Kidney capillary endothelial cell (primary cell): ENCODE data around the gene CGNL1.

ENCODE experiments used
- DNase-seq: peaks from one replicate; pipeline ENCODE4 v3.0.0-alpha.2; 2018; ENCODE audit warnings: low spot score

The CGNL1 gene, protein sequence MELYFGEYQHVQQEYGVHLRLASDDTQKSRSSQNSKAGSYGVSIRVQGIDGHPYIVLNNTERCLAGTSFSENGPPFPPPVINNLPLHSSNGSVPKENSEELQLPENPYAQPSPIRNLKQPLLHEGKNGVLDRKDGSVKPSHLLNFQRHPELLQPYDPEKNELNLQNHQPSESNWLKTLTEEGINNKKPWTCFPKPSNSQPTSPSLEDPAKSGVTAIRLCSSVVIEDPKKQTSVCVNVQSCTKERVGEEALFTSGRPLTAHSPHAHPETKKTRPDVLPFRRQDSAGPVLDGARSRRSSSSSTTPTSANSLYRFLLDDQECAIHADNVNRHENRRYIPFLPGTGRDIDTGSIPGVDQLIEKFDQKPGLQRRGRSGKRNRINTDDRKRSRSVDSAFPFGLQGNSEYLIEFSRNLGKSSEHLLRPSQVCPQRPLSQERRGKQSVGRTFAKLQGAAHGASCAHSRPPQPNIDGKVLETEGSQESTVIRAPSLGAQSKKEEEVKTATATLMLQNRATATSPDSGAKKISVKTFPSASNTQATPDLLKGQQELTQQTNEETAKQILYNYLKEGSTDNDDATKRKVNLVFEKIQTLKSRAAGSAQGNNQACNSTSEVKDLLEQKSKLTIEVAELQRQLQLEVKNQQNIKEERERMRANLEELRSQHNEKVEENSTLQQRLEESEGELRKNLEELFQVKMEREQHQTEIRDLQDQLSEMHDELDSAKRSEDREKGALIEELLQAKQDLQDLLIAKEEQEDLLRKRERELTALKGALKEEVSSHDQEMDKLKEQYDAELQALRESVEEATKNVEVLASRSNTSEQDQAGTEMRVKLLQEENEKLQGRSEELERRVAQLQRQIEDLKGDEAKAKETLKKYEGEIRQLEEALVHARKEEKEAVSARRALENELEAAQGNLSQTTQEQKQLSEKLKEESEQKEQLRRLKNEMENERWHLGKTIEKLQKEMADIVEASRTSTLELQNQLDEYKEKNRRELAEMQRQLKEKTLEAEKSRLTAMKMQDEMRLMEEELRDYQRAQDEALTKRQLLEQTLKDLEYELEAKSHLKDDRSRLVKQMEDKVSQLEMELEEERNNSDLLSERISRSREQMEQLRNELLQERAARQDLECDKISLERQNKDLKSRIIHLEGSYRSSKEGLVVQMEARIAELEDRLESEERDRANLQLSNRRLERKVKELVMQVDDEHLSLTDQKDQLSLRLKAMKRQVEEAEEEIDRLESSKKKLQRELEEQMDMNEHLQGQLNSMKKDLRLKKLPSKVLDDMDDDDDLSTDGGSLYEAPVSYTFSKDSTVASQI

GRCh38 chr15:57375827-57376695 lies at the start of gene CGNL1:
CGNL1 (plus strand) TSS chr15:57376505; CDS start chr15:57438000, 61,495 bp downstream.
- no peak for DNase-seq

DNA sequence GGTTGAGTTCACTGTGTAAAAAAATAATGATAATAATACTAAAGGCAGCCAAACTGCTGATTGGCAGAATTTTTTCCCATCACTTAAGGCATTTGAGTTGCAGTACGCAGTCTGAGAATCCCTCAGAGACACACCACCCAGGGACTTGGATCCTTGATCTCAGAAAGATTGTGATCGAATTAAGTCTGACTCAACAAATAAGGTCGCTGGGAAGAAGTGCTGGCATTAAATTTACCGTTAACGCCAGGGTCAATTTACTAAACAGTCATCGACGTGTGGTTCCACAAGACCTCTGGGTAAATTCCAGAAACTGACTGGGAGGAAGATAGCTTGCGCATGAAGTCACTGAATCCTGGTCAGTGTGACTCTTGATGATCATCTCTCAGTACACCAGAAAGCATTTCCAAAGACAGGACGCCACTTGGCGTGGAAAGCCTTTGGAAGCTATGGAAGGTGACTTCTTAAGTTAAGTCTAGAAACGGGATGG lies 48.3 kb upstream of the CGNL1 start:
- DNase-seq: no peak

GRCh38 chr15:57328479-57328878 lies 47.8 kb upstream of the CGNL1 start:
- no peak for DNase-seq

DNA sequence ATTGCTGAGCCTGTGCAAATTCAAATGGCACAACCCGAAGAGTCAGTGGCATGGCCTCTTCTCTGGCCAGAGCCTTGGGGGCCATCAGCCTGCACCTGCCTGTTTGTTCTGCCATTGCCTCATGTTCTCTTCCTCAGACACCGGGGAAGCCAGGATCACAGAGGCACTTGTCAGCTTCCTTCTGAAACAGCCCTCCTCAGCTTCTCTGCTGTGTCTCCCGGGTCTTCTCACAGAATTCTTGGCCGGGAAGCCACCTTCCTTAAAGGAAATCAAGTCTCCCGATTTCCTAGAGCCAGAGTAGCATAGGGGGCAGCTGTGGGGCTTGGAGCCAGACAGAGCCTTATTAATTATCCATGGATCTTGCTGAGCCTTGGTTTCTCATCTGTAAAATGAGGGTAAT lies 47.4 kb upstream of the CGNL1 start:
- DNase-seq: no peak

GRCh38 chr15:57329582-57330367 lies 46.5 kb upstream of the CGNL1 start:
- DNase-seq: no peak

- no peak for DNase-seq
Observed at GRCh38 chr15:57330619-57331340, 45.5 kb upstream of the CGNL1 start.

- DNase-seq: no peak
Observed at GRCh38 chr15:57332326-57332725, 44.0 kb upstream of the CGNL1 start.

DNA sequence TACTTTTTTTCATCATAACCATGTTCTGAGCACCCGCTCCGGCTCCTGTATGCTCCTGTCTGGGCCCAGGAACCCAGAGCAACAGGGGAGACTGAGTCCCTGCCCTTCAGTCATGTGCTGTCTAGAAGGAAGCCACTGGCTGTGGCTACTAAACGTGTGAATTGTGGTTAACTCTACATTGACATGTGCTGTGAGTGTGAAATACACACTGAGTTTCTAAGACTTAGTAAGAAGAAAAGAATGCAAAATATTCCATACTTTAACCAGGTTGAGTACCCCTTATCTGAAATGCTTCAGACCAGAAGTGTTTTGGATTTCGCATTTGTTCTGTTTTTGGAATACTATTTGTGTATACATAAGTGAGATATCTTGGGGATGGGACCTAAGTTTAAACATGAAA lies 42.8 kb upstream of the CGNL1 start:
- DNase-seq: peak; percentile 15

- peak; percentile 88 for DNase-seq
Observed at GRCh38 chr15:57334257-57334656, 42.0 kb upstream of the CGNL1 start.

GRCh38 chr15:57335293-57335715 lies 41.0 kb upstream of the CGNL1 start:
- no peak for DNase-seq

DNA sequence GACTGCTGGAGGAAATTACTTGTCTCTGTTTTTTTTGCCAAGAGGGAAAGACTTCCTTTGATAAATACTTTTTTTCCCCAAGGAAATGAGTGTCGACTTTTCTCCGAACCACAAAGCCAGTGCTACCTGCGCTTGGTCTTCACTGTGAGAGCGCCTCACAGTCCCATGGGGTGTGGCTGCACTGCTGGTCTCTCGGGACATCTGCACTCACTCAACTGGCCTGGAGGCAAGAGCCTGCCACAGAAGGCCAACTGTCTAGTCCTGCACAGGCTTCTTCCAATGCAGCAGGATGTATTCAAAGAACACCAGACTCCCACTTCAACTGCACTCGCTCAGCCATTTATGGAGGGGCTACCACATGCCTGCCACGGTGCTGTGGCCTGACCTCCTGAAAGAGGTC lies 40.6 kb upstream of the CGNL1 start:
- peak; percentile 7 for DNase-seq

GRCh38 chr15:57337868-57338411 lies 38.4 kb upstream of the CGNL1 start:
- DNase-seq: peak; percentile 98

DNA sequence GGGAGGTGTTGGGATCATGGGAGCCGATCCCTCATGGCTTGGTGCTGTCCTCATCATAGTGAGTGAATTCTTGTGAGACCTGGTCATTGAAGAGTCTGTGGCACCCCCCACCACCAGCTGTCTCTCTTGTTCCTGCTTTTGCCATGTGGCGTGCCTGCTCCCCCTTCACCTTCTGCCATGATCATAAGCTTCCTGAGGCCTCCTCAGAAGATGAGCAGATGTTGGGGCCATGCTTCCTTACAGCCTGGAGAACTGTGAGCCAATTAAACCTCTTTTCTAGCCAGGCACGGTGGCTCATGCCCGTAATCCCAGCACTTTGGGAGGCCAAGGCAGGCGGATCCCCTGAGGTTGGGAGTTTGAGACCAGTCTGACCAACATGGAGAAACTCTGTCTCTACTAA lies 37.0 kb upstream of the CGNL1 start:
- DNase-seq: no peak

DNA sequence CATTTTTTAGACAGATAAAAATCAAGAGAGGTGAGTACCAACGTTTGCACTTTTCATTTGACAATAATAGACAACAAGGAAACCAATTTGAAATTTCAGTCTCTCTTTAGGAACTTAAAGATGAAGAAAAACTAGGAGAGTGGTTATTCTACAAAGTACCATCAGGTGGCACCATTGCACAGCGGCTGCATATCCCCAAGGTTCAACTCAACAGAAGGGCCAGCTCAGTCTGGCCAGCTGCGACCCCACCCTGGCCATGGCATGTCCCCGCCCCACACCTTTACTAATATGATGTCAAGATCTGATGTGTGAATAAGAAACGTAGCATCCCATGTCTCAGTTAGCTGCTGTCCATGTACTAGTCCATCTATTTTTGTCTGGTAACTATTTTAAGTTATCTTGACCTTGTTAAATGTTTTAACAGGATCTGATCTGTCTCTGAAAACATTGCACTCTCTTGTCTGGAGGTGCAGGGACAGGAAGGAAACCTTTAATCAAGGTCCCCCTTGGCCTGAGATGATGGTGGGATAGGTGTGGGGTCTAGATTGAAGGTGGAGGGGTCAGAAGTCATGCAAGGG lies 35.5 kb upstream of the CGNL1 start:
- DNase-seq: peak; percentile 84

DNA sequence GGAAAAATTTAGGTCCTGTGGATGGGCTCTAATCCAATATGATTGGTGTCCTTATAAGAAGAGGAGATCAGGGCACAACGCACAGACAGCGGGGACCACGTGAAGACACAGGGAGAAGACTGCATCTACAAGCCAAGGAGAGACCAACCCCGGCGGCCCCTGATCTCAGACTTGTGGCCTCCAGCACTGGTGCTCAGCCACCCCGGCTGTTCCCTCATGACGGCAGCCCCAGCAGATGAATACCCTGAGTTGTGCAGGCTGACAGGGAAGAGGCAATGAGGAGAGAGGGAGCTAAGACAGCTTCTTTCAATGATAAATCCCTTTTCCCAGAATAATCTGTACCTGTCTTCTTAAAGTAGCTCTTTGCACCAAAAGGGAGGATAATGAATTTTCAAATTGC lies 33.3 kb upstream of the CGNL1 start:
- DNase-seq: no peak

GRCh38 chr15:57343498-57343897 lies 32.8 kb upstream of the CGNL1 start:
- DNase-seq: no peak

- DNase-seq: no peak
Observed at GRCh38 chr15:57344282-57344681, 32.0 kb upstream of the CGNL1 start.

- peak; percentile 48 for DNase-seq
Observed at GRCh38 chr15:57345584-57345983, 30.7 kb upstream of the CGNL1 start.

GRCh38 chr15:57348081-57348480 lies 28.2 kb upstream of the CGNL1 start:
- DNase-seq: no peak
